GM12878 (cell line): ENCODE data around the gene PDLIM5. TPM values are rescaled to one million over a fixed set of nuclear protein-coding genes. Genes with fewer than 3 reads are reported as not detected.

Source experiments
- ATAC-seq: fragments of 200-7000 bp; cut with Tn5 transposase; 3 replicates; pipeline ENCODE4 v1.9.1; 2020; ENCODE audit warnings: mild to moderate bottlenecking, moderate library complexity
- BruUV-seq: library from RNA; stranded (reverse); fragments of 400-500 nt; replicated peaks from 2 replicates; lab custom pipeline; 2021; lab: Mats Ljungman, UMichigan
- CTCF ChIA-PET: fragments of 300-600 bp; sonication (Branson Sonifier 250); formaldehyde crosslinking; extraction: SDS; loops from one replicate; lab custom pipeline; 2021; ENCODE audit warnings: inconsistent platforms; lab: Yijun Ruan, JAX
- POLR2A ChIA-PET: fragments of 350-600 bp; formaldehyde crosslinking; extraction: SDS; loops from one replicate; lab custom pipeline; 2021; ENCODE audit warnings: inconsistent platforms; lab: Charles Lee
- RAD21 ChIA-PET: fragments of 300-600 bp; sonication (Branson Sonifier 250); formaldehyde crosslinking; loops from one replicate; lab custom pipeline; 2023; ENCODE audit warnings: antibody characterized with exemption; ENCODE audit not compliant: unreplicated experiment; lab: Charles Lee
- SMC1A ChIA-PET: fragments of 300-600 bp; sonication (Branson Sonifier 250); formaldehyde crosslinking; loops from one replicate; lab custom pipeline; 2023; ENCODE audit not compliant: unreplicated experiment, uncharacterized antibody; lab: Charles Lee
- DNase-seq: peaks from one replicate; pipeline ENCODE4 v3.0.0-alpha.2; 2011; ENCODE audit warnings: low read depth, low spot score
- FAIRE-seq: peaks from 3 replicates; lab custom pipeline; 2011; peaks lifted over from hg19 to GRCh38; lab: Jason Lieb, UNC
- H2AFZ ChIP-seq: 2 replicates; pipeline ENCODE4 v1.6.0; 2011; ENCODE audit warnings: low read depth, low read length, control low read depth; ENCODE audit not compliant: control insufficient read depth
- H3K27ac ChIP-seq: 2 replicates; pipeline ENCODE4 v1.5.1; 2011; ENCODE audit warnings: control low read depth; ENCODE audit not compliant: control insufficient read depth, insufficient read depth
- H3K27me3 ChIP-seq, 2 experiments: replicated peaks in 1 of 2; 2 replicates each; pipeline versions ENCODE4 v1.6.0 to v1.6.1; 2011; ENCODE audit warnings: low read length in 1 of 2; ENCODE audit not compliant: control insufficient read depth in 2 of 2, insufficient read depth in 2 of 2
- H3K36me3 ChIP-seq, 2 experiments: 2 replicates each; pipeline ENCODE4 v1.5.1; 2011; ENCODE audit warnings: low read length in 1 of 2; ENCODE audit not compliant: control insufficient read depth in 2 of 2, insufficient read depth in 2 of 2
- H3K4me1 ChIP-seq: 2 replicates; pipeline ENCODE4 v1.6.1; 2011; ENCODE audit warnings: mild to moderate bottlenecking, low read length, moderate library complexity, mixed read lengths; ENCODE audit not compliant: control insufficient read depth, insufficient read depth
- H3K4me2 ChIP-seq: 2 replicates; pipeline ENCODE4 v1.6.0; 2011; ENCODE audit warnings: control low read depth; ENCODE audit not compliant: control insufficient read depth, insufficient read depth
- H3K4me3 ChIP-seq: fragments of 200-600 bp; sonication (generic); 2 replicates; pipeline ENCODE4 v1.5.1; 2016
- H3K79me2 ChIP-seq: 2 replicates; pipeline ENCODE4 v1.6.0; 2011; ENCODE audit warnings: low read length; ENCODE audit not compliant: control insufficient read depth, insufficient read depth
- H3K9ac ChIP-seq: 2 replicates; pipeline ENCODE4 v1.8.0; 2011; ENCODE audit warnings: low read length, control low read depth, mixed read lengths; ENCODE audit not compliant: control insufficient read depth, insufficient read depth
- H3K9me3 ChIP-seq: replicated peaks from 3 replicates; pipeline ENCODE4 v1.5.1; 2011; ENCODE audit warnings: mild to moderate bottlenecking, low read length; ENCODE audit not compliant: control insufficient read depth, insufficient read depth
- H4K20me1 ChIP-seq: 2 replicates; pipeline ENCODE4 v1.6.0; 2011; ENCODE audit not compliant: control insufficient read depth, insufficient read depth
- BCL11A ChIP-seq: IDR thresholded peaks from 2 replicates; pipeline ENCODE4 v1.6.1; 2011; ENCODE audit warnings: low read depth, low read length
- BRCA1 ChIP-seq: IDR thresholded peaks from 2 replicates; pipeline ENCODE4 v1.6.1; 2011; ENCODE audit warnings: low read depth, low read length, improper control_type of control experiment
- CHD2 ChIP-seq: IDR thresholded peaks from 2 replicates; pipeline ENCODE4 v1.6.1; 2011; ENCODE audit warnings: low read depth, low read length, improper control_type of control experiment, borderline replicate concordance
- E2F4 ChIP-seq: IDR thresholded peaks from 2 replicates; pipeline ENCODE4 v1.6.1; 2012; ENCODE audit warnings: low read depth, low read length, improper control_type of control experiment
- HCFC1 ChIP-seq: fragments of 150-350 bp; IDR thresholded peaks from 2 replicates; pipeline ENCODE4 v1.6.1; 2014; ENCODE audit warnings: low read length
- IRF3 ChIP-seq: fragments of 450-650 bp; IDR thresholded peaks from 2 replicates; pipeline ENCODE4 v1.6.1; 2014; ENCODE audit warnings: mild to moderate bottlenecking
- MAX ChIP-seq: IDR thresholded peaks from 2 replicates; pipeline ENCODE4 v1.6.1; 2012; ENCODE audit warnings: low read depth, low read length, improper control_type of control experiment
- MEF2A ChIP-seq: IDR thresholded peaks from 2 replicates; pipeline ENCODE4 v1.6.1; 2011; ENCODE audit warnings: low read depth, mild to moderate bottlenecking, low read length, moderate library complexity; ENCODE audit not compliant: insufficient read depth
- MTA2 ChIP-seq: fragments of 450-650 bp; IDR thresholded peaks from 2 replicates; pipeline ENCODE4 v1.6.1; 2016; ENCODE audit warnings: low read depth, mild to moderate bottlenecking, moderate library complexity
- MTA3 ChIP-seq: IDR thresholded peaks from 2 replicates; pipeline ENCODE4 v1.6.1; 2012; ENCODE audit warnings: low read length, inconsistent platforms, borderline replicate concordance
- PBX3 ChIP-seq: IDR thresholded peaks from 2 replicates; pipeline ENCODE4 v1.6.1; 2011; ENCODE audit warnings: mild to moderate bottlenecking, low read depth, low read length, moderate library complexity; ENCODE audit not compliant: insufficient replicate concordance
- POLR2AphosphoS2 ChIP-seq: IDR thresholded peaks from 2 replicates; pipeline ENCODE4 v1.6.1; 2011; ENCODE audit warnings: low read depth, mild to moderate bottlenecking, low read length, improper control_type of control experiment, moderate library complexity
- RFX5 ChIP-seq: IDR thresholded peaks from 2 replicates; pipeline ENCODE4 v1.6.1; 2011; ENCODE audit warnings: low read depth, low read length, improper control_type of control experiment
- SMARCA5 ChIP-seq: fragments of 450-650 bp; IDR thresholded peaks from 2 replicates; pipeline ENCODE4 v1.6.1; 2017; ENCODE audit warnings: mild to moderate bottlenecking
- SPI1 ChIP-seq: IDR thresholded peaks from 2 replicates; pipeline ENCODE4 v1.6.1; 2011; ENCODE audit warnings: low read depth, mild to moderate bottlenecking, low read length, moderate library complexity, borderline replicate concordance; ENCODE audit not compliant: insufficient read depth
- TCF3 ChIP-seq: IDR thresholded peaks from 2 replicates; pipeline ENCODE4 v1.6.1; 2012; ENCODE audit warnings: low read depth, mild to moderate bottlenecking, low read length, borderline replicate concordance; ENCODE audit not compliant: insufficient read depth
- USF2 ChIP-seq: IDR thresholded peaks from 2 replicates; pipeline ENCODE4 v1.6.1; 2011; ENCODE audit warnings: low read depth, low read length, improper control_type of control experiment, borderline replicate concordance
- ZNF207 ChIP-seq: fragments of 450-650 bp; IDR thresholded peaks from 2 replicates; pipeline ENCODE4 v1.6.1; 2014; ENCODE audit warnings: antibody characterized with exemption, mild to moderate bottlenecking, borderline replicate concordance
- ZNF24 ChIP-seq: fragments of 450-650 bp; IDR thresholded peaks from 2 replicates; pipeline ENCODE4 v1.6.1; 2017; ENCODE audit warnings: antibody characterized with exemption, mild to moderate bottlenecking
- WGBS: methylation state at CpG from one replicate; pipeline ENCODE4 v1.1.6; 2016; ENCODE audit warnings: low lambda C conversion rate; ENCODE audit not compliant: insufficient replicate concordance, insufficient coverage; ENCODE audit errors: missing lambda C conversion rate; 5-methylcytosine and 5-hydroxymethylcytosine counted together
- in situ Hi-C: fragments of 300-500 bp; cut with MboI; formaldehyde crosslinking; loops from 9 replicates; pipeline ENCODE4 v1.14.3; 2018; ENCODE audit warnings: mixed read lengths
- intact Hi-C: fragments of 100-400 bp; cut with micrococcal nuclease; formaldehyde crosslinking; loops from one replicate; pipeline ENCODE4 v1.14.2; 2022; ENCODE audit not compliant: unreplicated experiment
- polyA plus RNA-seq, 11 experiments: library from polyadenylated mRNA; depleted of rRNA in 4 of 11; unstranded in 6 of 11; stranded (reverse) in 5 of 11; fragments of >200 nt; fragmentation: Nextera tagmentation in 4 of 11; fragmentation: Illumina TruSeq in 1 of 11; extraction: Ambion mirVana in 4 of 11; extraction: Trizol in 1 of 11; gene quantifications; 1 replicate in 1 of 11; 2 replicates in 10 of 11; pipeline versions ENCODE4 v1.2.1 to v1.2.3, GENCODE V29; 2011 to 2016; ENCODE audit warnings: inconsistent platforms in 2 of 11, missing spikeins in 2 of 11, low read depth in 1 of 11
- total RNA-seq, 4 experiments: library from RNA; depleted of rRNA in 3 of 4; stranded (reverse); fragments of >200 nt in 3 of 4; fragmentation: Illumina TruSeq in 1 of 4; extraction: Trizol in 1 of 4; gene quantifications; 2 replicates each; pipeline versions ENCODE4 v1.2.1 to v1.2.3, GENCODE V29; 2013 to 2021

PDLIM5 gene
- total and polyA plus RNA-seq, 10 of the 15 experiments (the other 5 are each of a cell fraction or from before 2014, with no cell fraction given): 10.0 to 52.9 (median 20.7) TPM

GRCh38 chr4:94408549-94409374 lies 43.0 kb upstream of the PDLIM5 start:
- Histone ChIP-seq H3K36me3 (no peaks in the 10 kb centered on the region), H2AFZ (no peak overlapping the region), H3K4me2 (no peak overlapping the region), H3K27me3 (peaks cover 0 to 3% of the 10 kb centered on the region in 2 experiments; a peak in 1 of 4 replicates), H3K9me3 (no peaks in the 10 kb centered on the region), H3K4me3 (no peak overlapping the region), H3K79me2 (no peaks in the 10 kb centered on the region), H4K20me1 (no peaks in the 10 kb centered on the region), H3K27ac (no peak overlapping the region), H3K9ac (no peak overlapping the region), H3K4me1 (no peaks in the 10 kb centered on the region)
- DNase-seq (no peak), FAIRE-seq (no peak), ATAC-seq (no peak)
- ChIA-PET SMC1A (interaction anchor here (0.9 to 3.6 kb wide), 8 partner anchors 8 to 213 kb away, joined by 3 to 14 read pairs (median 4); no protein-coding TSS in a partner anchor), POLR2A (interaction anchor here (0.6 kb wide), 1 partner anchor 41 kb away, joined by 3 read pairs; no protein-coding TSS in a partner anchor), RAD21 (interaction anchor here (0.9 to 1.4 kb wide), 4 partner anchors 42 to 262 kb away, joined by 3 to 4 read pairs (median 4); no protein-coding TSS in a partner anchor), CTCF (interaction anchor here (0.7 to 4.0 kb wide), 12 partner anchors 9 to 191 kb away, joined by 3 to 32 read pairs (median 8); no protein-coding TSS in a partner anchor)
- intact Hi-C loops: no loop called here
- no TSS peak for BruUV-seq
- TF ChIP-seq TCF3: no peak
- TF ChIP-seq MTA2: no peak
- TF ChIP-seq RFX5: no peak
- TF ChIP-seq USF2: no peak
- TF ChIP-seq MTA3: no peak
- no peak for TF ChIP-seq HCFC1
- TF ChIP-seq MAX: no peak
- no peak for TF ChIP-seq POLR2AphosphoS2
- TF ChIP-seq E2F4: no peak
- TF ChIP-seq SMARCA5: no peak
- TF ChIP-seq ZNF24: no peak
- TF ChIP-seq SPI1: no peak
- TF ChIP-seq IRF3: no peak
- no peak for TF ChIP-seq BCL11A
- no peak for TF ChIP-seq CHD2
- no peak for TF ChIP-seq ZNF207
- TF ChIP-seq BRCA1: no peak
- no peak for TF ChIP-seq PBX3
- no peak for TF ChIP-seq MEF2A
- in situ Hi-C loops: loop anchor here (5.0 kb wide), 1 partner anchor 189 kb away; no protein-coding TSS in a partner anchor
- 28% methylated on average over 5 of the region's 5 CpGs for WGBS
